GM18868 (cell line): ENCODE data around the gene C19orf53.

Experiments used
- ATAC-seq: cut with Tn5 transposase; IDR thresholded peaks from one replicate; pipeline ENCODE4 v1.9.1; 2021; ENCODE audit warnings: mild to moderate bottlenecking, moderate library complexity; ENCODE audit not compliant: unreplicated experiment

The C19orf53 gene

DNA sequence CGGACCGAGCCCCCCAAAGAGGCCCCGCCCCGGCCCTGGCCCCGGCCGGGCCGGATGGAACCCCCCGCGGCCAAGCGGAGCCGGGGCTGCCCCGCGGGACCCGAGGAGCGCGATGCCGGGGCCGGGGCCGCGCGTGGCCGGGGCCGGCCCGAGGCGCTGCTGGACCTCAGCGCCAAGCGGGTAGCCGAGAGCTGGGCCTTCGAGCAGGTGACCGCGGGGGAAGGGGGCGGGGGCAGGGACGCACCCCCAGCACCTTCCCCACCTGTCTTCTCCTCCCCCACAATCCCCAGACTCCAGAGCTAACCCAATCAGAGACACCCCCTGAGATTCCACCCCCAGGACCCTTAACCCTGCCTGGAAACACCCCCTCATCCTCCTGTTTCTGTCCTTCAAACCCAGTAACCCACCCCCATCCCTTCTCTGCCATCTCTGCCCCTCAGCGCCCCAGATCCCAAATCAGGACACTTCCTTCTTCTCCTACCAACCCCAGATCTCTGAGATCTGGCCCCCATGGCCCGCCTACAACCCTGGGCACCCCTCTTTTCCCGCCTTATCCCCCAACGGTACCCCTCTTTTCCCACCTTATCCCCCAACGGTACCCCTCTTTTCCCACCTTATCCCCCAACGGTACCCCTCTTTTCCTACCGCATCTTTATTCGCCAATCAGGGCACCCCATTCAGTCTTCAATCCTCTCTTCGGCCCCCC lies 21.5 kb downstream of the C19orf53 start:
- ATAC-seq, result peak; percentile 34

DNA sequence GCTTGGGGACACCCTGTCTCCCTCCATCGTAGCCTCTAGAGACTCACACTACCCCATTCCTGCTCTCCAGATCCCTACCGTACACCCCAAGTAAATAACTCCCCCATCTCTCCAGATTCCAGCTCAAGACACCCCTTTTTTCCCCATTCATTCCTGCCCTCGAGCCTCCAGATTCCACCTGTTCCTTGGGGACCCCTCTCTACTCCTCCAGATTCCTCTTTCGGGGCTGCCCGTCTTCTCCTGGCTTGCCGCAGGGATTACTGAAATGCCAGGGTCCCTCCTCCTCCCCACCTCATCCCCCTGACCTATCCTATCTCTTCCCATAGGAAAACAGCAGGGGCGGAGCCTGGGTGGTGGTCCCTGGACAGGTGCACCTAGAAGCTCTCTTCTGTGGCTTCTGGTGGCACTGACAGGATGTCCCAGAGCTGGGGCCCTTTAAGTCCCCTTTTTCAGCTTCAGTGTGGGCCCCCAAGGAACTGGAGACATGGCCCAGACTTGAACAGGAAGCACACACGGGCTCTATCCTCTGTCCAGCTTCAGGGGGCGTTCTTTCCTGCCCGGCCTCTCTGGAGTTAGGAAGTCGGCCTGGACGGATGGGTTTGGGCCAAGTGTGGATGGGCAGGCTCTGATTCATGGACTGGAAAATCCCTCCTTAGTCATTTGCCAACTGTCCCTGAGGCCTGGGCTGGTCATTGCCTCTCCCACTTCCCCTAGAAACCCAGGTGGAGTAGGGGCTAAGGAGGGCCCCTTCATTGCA lies 22.2 kb downstream of the C19orf53 start:
- no peak for ATAC-seq

DNA sequence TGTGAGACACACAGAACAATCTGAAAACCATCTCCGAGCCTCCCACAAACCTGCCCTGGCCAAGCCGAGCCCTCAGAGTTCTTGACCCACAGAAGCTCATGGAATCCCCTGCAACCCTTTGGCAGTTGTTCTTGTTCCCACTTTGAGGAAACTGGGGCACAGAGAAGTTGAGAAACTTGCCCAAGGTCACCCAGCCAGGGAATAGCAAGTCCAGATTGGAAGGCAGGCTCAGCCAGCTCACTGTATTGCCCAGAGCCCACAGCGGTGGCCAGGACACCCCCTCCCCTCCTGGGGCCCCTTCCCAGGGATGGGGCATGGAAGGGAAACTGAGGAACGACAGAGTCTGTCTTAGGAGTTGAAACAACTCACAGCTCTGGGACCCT lies 22.8 kb downstream of the C19orf53 start:
- no peak for ATAC-seq

DNA sequence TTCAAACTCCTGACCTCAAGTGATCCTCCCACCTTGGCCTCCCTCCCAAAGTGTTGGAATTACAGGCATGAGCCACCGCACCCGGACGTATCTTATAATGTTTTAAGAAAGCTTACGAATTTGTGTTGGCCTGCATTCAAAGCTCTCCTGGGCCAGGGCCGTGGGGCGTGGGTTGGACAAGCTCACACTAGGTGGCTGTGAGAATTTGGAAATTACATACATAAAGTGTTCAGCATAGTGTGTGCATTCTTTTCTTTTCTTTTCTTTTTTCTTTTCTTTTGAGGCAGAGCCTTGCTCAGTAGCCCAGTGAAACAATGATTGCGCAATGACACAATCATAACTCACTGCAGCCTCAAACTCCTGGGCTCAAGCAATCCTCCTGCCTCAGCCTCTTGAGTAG lies 23.6 kb downstream of the C19orf53 start:
- no peak for ATAC-seq

DNA sequence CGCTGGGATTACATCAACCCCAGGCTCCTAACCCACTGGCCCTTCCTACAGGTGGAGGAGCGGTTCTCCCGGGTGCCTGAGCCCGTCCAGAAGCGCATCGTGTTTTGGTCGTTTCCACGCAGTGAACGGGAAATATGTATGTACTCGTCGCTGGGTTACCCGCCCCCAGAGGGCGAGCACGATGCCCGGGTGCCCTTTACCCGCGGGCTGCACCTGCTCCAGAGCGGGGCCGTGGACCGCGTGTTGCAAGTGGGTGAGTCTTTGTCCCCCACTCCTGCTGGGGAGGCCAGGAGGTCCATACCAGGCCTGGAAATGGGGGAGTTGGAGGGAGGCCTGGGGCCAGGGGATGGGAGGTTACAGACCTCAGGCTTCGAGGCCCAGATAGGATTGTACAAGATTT lies 25.4 kb downstream of the C19orf53 start:
- no peak for ATAC-seq

GRCh38 chr19:13803038-13803437 lies 28.8 kb downstream of the C19orf53 start:
- ATAC-seq, result no peak

- ATAC-seq, result no peak
Measured at GRCh38 chr19:13804830-13805683, 30.8 kb downstream of the C19orf53 start.

DNA sequence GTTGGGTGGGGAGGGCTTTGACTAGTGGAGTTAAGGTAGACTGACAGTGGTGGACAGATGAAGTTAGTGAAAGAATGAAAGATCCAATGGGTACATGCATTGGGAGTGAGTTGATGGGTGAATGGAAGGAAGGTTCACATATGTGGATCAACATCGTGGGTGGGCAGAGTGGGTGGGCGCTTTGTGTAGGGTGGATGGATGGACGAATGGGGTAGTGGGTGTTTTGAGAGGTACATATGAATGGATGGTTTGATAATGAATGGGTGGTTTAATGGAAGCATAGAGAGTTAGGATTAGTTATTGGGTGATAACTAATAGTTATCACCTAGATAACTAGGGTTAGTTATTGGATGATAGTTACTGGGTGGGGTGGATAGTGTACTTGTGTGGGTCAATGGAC lies 32.5 kb downstream of the C19orf53 start:
- no peak for ATAC-seq

DNA sequence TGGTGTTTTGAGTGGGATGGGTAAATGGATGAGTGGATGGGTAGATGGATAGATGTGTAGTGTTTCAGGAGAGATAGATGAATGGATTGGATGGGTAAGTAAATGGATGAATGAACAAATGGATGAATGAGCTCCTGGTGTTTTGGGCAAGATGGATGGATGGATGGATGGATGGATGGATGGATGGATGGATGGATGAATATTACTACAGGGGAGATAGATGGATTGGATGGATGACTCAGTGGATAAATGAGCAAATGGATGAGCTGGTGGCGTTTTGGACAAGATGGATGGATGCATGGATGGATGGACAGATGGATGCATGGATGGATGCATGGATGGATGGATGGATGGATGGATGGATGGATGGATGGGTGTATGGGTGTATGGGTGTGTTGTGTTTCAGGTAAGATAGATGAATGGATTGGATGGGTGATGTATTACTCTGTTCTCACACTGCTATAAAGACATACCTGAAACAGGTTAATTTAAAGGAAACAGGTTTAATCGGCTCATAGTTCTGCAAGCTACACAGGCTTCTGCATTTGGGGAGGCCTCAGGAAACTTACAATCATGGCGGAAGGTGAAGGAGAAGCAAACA lies 33.3 kb downstream of the C19orf53 start:
- ATAC-seq, result no peak

GRCh38 chr19:13808856-13809255 lies 34.6 kb downstream of the C19orf53 start:
- ATAC-seq, result no peak

DNA sequence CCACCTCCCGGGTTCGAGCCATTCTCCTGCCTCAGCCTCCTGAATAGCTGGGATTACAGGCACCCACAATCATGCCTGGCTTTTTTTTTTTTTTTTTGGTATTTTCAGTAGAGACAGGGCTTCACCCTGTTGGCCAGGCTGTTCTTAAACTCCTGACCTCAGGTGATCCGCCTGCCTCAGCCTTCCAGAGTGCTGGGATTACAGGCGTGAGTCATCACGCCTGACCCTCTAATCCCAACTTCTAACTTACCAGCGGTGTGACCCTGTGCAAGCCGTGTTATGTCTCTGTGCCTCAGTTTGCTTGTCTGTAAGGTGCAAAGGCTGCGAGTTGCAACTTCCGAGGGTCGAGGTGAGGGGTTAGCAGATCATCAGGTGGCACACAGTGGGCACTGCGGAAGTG lies 38.3 kb downstream of the C19orf53 start:
- no peak for ATAC-seq

GRCh38 chr19:13813147-13813546 lies 38.9 kb downstream of the C19orf53 start:
- no peak for ATAC-seq

DNA sequence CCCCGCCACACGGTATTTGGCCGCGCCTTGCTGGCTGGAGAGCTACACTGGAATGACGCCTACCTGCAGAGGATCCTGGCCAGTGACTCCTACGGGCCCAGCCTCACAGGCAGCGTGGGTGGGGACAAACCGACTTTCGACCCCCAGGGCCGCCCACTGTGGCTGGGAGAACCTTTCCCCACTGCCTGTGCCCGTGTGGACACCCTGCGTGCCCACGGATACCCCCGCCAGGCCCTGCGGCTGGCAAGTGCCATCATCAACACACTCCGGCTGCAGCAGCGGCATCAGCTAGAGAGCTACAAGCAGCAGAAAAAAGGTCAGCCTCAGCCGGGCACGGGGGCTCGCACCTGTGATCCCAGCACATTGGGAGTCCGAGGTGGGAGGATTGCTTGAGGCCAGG lies 40.3 kb downstream of the C19orf53 start:
- no peak for ATAC-seq

DNA sequence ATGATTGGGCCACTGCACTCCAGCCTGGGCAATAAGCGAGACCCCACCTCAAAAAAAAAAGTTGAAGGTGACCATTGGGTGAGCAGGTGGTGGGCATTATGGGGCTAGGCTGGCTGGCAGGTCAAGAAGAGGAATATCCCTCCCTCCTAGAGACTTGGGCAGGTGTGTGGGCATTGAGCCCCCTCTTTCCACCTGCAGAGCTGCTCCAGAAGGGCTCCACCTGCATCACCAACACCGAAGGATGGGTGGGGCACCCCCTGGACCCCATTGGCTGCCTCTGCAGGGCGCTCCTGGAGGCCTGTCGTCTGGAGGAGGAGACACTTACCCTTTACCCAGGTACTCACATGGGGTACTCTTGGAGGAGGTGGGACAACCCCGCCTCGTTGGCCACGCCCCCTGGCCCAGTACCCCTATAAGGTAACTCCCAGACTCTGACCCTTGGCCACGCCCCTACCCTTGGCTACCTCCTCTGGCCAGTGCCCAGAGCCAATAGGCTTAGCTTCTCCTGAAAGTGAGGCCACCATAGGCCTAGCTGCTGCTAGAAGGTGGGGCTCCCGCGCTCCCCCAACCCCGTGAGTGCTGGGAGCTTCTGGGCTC lies 42.9 kb downstream of the C19orf53 start:
- no peak for ATAC-seq

DNA sequence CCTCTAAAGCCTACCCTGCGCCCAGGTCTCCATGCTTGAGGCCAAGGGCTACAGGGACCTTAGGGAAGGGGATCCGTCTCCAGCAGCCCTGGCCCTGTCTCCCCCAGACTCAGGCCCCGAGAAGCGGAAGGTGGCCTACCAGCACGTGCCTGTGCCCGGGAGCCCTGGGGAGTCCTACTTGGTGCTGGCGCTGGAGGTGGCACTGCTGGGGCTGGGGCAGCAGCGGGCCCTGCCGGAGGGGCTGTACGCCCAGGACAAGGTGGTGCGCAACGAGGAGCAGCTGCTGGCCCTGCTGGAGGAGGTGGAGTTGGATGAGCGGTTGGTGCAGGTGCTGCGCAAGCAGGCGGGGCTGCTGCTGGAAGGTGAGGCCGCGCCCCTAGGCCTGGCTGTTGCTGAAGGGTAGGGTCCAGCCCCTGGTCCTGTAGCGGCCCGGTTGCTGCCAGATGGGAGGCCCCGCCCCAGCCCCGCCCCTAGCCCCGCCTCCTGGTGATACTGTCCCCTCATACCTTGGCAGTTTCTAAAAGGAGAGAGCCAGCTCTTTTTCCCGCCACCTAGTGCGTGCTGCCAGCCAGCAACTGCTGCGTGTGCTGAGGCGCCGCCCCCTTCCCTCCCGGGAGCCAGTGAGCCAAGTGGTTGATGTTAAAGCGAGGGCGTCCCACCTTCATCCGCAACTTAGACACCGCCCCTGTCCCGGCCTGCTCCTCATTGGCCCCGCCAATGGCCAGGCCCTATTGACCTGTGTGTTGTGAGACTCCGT lies 43.5 kb downstream of the C19orf53 start:
- ATAC-seq, result no peak

GRCh38 chr19:13819238-13819637 lies 45.0 kb downstream of the C19orf53 start:
- no peak for ATAC-seq

DNA sequence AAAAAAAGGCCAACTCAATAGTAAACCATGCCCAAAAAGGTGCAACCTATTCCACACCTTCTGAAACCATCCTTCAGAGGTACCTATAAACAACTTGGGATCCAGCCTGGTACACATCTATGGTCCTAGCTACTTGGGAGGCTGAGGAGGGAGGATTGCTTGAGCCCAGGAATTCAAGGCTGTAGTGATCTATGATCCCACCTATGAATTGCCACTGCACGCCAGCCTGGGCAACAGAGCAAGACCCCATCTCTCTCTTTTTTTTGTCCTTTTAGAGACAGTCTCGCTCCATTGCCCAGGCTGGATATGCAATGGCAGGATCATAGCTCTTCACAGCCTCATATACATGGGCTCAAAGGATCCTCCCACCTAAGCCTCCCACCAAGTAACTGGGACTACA lies 47.0 kb downstream of the C19orf53 start:
- ATAC-seq, result no peak

- ATAC-seq, result no peak
Measured at GRCh38 chr19:13823256-13823655, 49.0 kb downstream of the C19orf53 start.

DNA sequence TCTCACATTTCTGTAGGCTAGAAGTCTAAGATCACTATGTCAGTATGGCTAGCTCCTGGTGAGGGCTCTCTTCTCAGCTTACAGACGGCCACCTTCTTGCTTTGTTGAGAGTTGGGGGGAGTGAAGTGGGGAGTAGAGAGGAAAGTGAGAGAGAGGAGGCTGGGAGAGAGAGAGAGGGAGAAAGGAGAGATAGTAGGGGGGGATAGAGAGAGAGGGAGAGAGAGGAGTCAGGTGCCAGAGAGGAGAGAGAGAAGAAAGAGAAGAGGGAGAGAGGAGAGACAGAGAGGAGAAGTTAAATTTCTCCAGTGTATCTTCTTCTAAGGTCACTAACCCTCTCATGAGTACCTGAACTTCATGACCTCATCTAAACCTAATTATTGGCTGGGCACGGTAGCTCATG lies 49.6 kb downstream of the C19orf53 start:
- ATAC-seq, result no peak

DNA sequence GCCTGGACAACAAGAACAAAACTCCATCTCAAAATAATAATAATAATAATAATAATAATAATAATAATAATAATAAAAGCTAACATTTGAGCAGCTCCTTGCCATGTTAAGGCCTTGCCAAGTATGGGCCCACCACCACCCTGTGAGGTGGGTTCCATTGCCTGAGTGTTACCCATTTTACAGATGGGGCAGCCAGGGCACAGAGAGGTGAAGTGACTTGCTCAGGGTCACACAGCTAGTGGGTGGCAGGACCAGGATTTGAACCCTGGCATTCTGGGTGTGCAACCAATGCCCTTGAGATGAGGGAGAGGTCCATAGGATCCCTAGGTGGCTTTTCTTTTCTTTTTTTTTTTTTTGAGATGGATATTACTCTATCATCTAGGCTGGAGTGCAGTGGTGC lies 50.4 kb downstream of the C19orf53 start:
- ATAC-seq, result no peak
